GM18502 (cell line): ENCODE data around the gene IRF4.
A peak's percentile ranks its signal among the peaks of the same experiment; 100 is the strongest.

Experiments used
- ATAC-seq: cut with Tn5 transposase; IDR thresholded peaks from one replicate; pipeline ENCODE4 v1.9.1; 2021; ENCODE audit warnings: mild to moderate bottlenecking; ENCODE audit not compliant: unreplicated experiment, poor library complexity

Gene IRF4

DNA sequence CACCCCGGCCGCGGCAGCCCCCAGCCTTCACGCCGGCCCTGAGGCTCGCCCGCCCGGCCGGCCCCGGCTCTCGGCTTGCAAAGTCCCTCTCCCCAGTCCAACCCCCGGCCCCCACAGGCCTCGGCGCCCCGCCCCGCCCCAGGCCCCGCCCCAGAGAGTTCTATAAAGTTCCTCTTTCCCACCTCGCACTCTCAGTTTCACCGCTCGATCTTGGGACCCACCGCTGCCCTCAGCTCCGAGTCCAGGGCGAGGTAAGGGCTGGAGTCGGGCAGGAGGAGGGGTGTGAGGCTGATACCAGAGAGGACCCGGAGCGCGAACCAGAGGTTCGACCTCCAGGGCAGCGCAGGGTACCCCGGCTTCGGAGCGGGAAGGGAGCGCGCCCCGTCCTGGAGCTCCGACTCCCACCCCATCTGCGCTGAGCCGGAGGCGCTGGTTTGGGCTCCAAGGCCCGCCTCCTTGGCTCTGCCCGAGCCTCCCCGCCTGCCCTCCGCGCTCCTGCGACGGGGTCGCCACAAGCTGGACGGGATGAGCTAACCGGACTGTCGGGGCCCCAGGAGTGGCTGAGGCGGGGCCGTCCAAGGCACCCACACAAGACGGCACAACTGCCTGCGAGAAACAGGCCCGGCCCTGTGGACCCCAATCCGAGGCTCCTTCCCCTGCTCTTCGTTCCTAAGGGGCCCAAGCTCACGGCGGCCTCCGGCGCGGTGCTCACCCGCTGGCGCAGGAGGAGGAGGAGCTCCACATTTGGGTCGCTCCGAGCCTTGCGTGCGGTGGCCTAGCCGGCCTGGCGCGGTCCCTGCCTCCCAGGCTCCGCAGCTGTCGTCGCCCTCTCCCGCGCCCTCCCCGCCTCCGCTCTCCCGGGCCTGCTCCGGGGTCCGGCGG lies at the start of gene IRF4:
Gene IRF4, plus strand, starts transcription at position 194 of the 882 bp plus-strand sequence. CDS start 1,401 bp downstream, outside the sequence.
- ATAC-seq = peak; percentile 39

- ATAC-seq = peak; percentile 49
Observed at GRCh38 chr6:341914-342831, 49.4 kb upstream of the IRF4 start.

GRCh38 chr6:342832-343179 lies 48.7 kb upstream of the IRF4 start:
- ATAC-seq = no peak

DNA sequence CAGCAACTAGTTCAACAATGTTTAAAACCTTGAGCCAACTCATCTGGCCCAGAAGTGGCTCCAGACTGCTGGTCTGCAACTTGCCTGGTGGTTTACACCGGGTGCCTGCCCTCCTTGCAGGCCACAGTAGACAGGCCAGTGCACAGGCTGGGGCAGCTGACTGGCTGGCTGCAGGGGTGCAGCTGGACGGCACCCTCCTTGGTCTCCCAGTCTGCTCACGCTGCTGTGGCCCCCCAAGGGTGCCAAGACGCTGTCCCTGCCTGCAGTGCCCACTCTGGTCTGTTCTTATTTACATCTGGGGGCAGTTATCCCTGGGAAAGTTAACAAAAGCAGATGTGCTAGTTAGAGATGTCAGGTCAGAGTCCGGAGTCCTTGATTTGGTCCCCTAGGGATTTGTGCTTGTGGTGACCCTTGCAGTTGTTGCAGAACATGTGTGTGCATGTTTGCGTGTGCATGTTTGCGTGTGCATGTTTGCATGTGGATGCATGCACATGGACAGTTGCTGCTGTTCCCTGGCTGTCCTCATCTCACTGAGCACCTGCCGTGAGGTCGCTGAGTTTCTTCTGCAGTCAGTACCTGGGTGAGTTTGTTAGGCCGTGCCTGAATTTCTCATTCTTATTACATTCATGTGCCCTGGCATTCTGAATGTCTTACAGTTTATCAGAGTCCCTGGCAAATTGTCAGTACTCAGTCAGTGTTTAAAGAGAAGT lies 48.2 kb upstream of the IRF4 start:
- no peak for ATAC-seq

DNA sequence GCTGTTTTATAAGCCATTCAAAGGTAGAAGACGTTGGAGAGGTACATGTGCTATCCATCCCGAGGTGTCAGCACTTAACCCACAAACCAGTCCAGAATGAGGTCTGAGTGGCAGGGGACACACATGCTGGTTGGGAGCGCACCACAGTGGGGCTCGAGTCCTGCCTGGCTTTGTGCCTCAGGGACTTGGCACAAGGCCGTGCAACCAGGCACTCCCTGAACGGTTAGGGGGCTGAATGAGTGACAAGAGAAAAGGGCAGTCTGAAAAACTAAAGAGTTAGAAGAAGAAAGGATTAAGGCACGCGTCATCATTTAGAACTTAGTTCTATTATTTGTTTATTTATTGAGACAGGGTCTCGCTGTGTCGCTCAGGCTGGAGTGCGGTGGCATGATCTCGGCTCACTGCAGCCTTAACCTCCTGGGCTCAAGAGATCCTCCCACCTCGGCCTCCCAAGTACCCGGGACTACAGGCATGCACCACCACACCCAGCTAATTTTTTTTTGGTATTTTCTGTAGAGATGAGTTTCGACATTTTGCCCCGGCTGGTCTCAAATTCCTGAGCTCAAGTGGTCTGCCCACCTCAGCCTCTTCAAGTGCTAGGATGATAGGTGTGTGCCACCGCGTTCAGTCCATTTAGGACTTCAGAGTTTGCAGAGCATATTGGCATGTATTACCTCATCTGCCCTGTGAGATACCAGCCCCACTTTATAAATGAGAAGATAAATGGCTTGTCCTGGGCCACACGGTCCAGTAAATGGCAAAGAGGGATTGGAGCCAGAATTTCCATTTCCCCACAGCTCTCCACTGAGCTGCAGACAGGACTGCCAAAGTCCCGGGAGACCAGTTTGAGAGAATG lies 47.4 kb upstream of the IRF4 start:
- no peak for ATAC-seq

DNA sequence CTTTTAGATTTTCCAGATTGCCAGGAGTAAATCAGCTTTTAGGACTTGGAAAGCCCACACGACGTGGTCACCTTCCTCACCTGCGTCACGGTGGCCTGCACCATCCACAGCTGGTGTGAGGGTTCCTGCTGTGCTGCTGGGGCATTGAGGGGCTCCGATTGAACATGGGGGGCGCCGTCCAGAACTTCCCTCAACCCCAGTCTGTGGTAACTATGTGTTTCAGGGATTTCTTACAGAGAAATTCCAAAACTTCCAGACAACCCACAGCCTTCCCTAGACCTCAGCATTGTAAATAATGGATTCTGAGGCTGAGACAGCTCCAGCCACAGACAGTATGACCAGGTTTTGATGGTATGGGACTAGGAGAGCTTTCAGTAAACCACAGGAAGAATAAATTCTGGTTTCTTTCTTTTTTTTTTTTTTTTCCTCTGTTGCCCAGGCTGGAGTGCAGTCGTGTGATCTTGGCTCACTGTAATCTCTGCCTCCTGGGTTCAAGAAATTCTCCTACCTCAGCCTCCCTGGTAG lies 46.7 kb upstream of the IRF4 start:
- no peak for ATAC-seq

- no peak for ATAC-seq
Observed at GRCh38 chr6:345747-346385, 45.7 kb upstream of the IRF4 start.

GRCh38 chr6:346386-347030 lies 45.0 kb upstream of the IRF4 start:
- ATAC-seq = no peak

DNA sequence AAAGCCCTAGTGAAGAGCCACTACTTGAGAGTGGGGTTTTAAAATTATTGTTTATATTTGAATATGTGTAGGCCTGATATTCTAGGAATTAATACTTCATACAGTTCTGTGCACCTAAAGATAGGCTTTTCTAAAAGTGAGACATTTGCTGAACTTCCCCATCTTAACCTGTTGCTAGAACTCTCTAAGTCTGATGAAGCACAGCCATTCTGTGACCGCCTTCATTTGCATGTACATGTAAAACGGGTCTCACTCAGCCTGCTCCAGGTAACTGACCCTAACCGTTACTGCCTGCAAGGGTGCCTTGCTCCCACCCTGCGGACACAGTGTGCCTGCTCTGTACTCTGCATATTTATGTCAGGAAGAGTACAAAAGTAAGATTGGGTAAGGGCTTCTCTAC lies 44.3 kb upstream of the IRF4 start:
- peak; percentile 88 for ATAC-seq

DNA sequence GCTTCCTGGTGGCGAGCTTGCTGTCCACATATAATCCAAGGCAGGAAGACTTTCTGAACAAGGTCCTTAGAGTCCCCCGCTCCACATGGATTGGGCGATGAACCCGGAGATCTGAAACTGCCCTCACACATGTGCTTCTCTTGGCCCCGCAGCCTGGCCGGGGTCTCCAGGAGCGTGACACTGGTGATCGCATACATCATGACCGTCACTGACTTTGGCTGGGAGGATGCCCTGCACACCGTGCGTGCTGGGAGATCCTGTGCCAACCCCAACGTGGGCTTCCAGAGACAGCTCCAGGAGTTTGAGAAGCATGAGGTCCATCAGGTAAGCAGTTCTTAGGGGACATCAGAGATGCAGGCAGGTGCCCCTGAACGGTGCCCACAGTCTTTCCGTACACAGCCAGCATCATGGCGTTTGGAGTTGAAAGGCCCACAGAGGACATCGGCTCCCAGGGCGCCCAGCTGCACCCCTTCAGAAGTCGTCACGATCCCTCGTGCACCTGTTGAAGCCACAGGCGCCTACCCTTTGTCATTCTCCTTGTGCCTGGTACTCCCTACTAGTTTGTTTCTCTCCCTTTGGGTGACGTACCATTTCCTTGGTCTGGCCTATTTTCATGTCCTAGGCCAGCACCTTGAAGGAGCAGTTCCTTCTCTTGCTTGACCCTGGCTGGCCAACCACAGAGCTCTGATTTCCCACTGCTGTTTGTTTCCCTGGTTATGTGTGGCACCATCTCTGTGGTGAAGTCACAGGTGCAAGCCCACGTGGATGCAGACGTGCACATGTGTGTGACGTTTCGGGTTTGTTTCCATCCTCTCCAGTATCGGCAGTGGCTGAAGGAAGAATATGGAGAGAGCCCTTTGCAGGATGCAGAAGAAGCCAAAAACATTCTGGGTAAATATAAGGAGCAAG lies 43.3 kb upstream of the IRF4 start:
- ATAC-seq = no peak

DNA sequence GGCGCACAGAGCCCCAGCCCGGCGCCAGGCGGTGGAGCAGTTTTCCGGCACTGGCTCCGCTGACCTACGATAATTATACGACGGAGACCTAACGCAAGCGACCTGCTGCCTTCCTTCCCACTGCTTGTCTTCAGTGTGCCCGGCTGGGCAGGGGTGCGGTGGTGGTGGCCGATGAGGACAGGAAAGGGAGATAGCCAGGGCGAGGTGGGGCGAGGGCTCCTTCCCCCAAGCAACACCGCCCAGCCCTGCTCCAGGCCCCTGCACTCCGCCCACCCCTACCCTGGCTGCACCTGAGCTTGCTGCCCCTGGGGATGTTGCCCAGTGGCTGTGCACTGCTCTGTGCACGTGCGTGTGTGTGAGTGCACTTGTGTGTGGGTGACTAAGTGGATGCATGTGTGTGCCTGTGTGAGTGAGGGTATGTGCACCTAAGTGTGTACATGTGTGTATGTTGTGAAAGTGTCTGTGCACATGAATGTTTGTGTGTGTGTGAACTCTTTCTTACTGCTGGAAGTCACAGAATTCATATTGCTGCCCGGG lies 42.6 kb upstream of the IRF4 start:
- no peak for ATAC-seq

DNA sequence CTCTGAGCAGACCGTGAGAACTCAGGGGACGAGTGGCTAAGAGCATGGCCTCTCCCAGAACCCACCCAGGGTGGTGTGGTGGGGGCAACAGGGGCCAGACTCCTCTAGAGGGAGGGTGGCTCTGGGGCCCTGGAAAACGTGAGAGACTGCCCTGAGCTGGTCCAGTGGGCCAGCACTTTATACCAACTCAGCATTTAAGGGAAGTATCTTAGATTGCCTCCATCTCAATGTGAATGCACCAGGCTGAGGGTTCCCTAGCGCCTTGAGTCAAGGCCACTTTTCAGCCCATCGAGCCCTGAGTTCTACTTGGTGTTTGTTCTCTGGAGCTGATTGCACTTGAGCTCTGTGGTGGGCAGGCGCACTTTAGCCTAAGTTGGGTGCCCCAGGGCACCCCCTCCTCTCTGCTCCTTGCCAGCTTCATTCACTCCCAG lies 42.0 kb upstream of the IRF4 start:
- no peak for ATAC-seq

DNA sequence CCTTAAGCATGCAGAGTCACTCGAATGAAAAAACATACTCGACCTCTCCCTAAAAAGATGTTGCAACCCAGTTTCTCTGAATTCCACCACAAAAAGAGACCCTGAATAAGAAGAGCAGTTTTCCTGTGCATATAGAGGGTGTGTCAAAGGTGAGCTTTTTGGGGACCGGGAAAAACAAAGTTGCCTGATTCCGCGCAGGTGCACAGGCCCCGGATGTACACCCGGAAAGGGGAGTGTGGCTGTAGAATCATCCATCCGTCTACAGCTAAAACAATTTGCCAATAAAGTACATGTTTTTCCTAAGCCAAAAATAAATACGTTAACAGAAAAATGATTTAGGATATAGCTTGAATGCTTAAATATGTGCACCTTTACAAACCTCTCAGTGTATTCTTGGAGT lies 41.2 kb upstream of the IRF4 start:
- ATAC-seq = no peak

- no peak for ATAC-seq
Observed at GRCh38 chr6:351011-351866, 40.3 kb upstream of the IRF4 start.

- ATAC-seq = no peak
Observed at GRCh38 chr6:351867-352289, 39.7 kb upstream of the IRF4 start.

DNA sequence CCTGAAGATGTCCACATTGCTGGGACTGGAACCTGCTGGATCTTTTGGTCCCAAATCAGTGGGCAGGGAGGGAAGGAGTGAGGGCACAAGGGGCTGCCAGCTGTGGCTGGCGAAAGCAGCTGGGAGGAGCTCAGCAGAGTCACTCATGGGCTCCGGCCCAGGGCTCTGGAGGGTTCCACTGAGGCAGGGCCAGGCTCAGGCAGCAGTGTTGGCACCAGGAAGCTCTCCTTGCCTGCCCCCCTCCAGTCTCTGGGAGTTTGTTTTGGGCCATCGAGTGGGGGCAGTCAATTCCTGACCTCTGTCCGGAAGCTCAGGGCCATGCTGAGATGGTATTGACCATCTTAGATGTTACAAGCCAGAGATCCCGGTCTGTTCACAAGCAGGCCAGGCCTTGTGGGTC lies 39.1 kb upstream of the IRF4 start:
- ATAC-seq = no peak
